Fibroblast of pulmonary artery (primary cell): ENCODE results near the gene FRMD1.
A peak's percentile ranks its signal among the peaks of the same experiment; 100 is the strongest.

Source experiments
- DNase-seq: peaks from one replicate; pipeline ENCODE4 v3.0.0-alpha.2; 2010; ENCODE audit warnings: low read depth
- H3K4me3 ChIP-seq: replicated peaks from 2 replicates; pipeline ENCODE4 v1.5.1; 2011; ENCODE audit warnings: low read depth, mild to moderate bottlenecking, control low read depth, low read length, moderate library complexity
- TF ChIP-seq, protein P1 (sequence below): IDR thresholded peaks from 2 replicates; pipeline ENCODE4 v1.5.1; 2011; ENCODE audit warnings: mild to moderate bottlenecking, control low read depth, low read length, inconsistent platforms; ENCODE audit errors: missing control alignments

Gene FRMD1

DNA sequence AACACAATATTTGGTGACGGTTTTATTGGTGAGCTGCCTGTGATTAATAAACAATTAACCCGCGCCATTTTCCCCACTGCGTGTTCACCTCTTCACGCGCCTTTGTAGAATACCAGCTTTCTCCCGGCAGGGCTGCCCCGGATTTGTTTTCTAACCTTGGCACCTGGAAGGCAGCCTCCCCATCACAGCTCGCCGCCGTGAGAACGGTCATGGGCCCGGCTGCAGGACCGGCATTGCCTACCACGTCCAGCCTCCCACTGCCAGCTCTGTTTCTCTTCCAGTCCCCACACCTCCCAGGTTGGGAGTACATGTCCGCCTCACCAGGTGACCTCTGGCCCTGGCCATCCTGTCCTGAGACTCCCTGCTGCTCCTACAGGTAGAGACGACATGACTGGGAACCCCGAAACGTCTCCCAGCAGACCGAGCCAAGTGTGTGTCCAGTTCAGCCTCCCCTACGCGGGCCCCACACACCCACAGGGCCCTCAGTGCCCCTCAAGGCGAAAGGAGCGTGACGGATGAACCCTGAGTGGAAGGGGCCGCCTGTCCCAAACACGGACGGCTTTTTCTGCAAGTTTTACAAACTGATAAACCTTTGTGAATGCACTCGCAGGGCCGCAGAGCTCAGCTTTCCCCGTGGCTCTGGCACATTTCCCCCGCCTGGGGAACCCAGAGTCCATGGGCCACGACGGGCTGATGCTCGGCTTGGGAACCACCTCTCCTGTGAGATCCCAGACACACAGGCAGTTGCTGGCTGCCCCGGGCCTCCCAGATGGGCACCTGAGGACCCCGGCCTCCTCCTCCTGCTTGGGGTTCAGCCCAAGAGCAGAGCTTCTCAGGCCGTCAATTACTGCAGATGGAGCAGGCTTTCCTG is 25.7 kb downstream of the FRMD1 start:
- no peak for DNase-seq
- no peak overlapping the region for H3K4me3 ChIP-seq
- TF ChIP-seq, protein P1, sequence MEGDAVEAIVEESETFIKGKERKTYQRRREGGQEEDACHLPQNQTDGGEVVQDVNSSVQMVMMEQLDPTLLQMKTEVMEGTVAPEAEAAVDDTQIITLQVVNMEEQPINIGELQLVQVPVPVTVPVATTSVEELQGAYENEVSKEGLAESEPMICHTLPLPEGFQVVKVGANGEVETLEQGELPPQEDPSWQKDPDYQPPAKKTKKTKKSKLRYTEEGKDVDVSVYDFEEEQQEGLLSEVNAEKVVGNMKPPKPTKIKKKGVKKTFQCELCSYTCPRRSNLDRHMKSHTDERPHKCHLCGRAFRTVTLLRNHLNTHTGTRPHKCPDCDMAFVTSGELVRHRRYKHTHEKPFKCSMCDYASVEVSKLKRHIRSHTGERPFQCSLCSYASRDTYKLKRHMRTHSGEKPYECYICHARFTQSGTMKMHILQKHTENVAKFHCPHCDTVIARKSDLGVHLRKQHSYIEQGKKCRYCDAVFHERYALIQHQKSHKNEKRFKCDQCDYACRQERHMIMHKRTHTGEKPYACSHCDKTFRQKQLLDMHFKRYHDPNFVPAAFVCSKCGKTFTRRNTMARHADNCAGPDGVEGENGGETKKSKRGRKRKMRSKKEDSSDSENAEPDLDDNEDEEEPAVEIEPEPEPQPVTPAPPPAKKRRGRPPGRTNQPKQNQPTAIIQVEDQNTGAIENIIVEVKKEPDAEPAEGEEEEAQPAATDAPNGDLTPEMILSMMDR, result no peak

DNA sequence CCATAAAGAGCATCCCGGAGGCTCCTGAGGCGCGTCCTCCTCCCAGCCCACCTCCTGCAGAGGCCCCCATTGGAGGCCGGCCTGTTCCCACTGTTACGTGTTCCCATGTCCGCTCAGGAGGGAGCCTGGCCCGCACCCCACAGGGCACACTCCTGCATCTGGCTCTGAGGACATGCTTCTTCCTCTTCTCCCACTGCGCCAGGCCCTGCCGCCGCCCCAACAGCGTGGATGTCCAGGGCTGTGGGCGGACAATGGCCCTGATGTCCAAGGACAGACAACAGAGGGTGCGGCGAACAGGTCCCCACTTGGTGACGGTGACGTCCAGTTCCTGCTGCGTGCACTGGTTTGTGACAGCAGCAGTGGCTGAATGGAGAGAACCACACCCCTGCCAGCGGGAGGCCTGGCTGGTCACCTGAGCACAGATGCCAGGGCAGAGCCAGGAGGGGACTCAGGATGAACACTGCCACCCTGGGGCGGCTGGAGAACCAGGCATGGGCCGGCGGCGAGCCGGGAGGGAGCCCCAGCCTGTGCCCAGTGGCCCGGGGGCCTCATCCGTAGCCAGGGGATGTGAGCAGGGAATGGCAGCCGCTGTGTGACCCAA is 26.6 kb downstream of the FRMD1 start:
- no peak overlapping the region for H3K4me3 ChIP-seq
- TF ChIP-seq, protein P1, result no peak
- no peak for DNase-seq

DNA sequence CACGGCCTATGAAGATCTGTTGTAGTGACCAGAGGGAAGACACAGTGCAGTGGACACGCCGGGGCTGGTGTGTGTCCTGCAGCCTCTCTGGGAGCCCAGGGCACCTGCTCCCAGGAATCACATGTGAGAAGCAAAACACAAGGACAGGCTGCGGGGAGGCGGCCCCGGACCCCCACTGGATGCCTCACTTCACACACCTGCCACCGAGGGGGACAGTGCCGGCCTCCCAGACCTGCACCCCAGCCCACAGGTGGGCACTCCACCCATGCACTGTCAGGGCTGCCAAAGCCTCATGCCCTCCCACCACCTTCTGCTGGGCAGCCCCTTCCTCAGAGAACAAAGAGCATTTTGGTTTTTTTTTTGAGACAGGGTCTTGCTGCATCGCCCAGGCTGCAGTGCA is 27.4 kb downstream of the FRMD1 start:
- TF ChIP-seq, protein P1, result no peak
- no peak for DNase-seq

DNA sequence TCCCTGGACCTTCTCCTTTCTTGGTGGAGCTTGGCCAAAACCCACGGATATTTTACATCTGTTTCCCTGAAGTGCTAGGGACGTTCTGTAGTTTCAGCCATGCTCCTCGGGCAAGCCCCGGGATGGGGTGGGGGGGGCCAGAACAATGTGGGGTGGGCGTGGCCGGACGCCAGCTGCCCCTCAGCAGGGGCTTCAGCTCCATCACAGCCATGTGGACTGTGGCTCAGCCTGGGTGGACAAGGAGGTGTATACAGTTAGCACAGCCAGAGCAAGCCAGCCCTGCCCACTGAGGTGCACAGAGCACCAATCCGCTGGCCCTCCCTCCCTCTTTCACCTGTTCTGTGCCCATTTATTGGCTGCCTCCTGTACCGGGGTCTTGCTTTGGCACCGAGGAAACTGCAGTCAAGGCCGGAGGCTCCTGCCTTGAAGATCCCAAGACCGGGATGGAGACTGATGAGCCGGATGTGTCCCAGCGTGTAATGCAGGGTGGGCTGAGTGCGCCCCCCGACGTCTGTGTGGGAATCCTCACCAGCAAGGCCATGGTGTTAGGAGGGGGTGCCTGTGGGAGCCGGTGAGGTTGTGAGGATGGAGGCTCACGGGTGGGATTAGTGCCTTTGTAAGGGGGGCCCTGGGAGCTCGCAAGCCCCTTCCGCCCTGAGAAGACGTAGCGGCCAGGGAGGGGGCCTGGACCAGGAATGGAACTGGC is 28.0 kb downstream of the FRMD1 start:
- peak; percentile 29 for DNase-seq
- TF ChIP-seq, protein P1, result peak; percentile 17

More for the DNA sequence above, 27.4 kb downstream of the FRMD1 start:
- H3K4me3 ChIP-seq, result no peak overlapping the region

DNA sequence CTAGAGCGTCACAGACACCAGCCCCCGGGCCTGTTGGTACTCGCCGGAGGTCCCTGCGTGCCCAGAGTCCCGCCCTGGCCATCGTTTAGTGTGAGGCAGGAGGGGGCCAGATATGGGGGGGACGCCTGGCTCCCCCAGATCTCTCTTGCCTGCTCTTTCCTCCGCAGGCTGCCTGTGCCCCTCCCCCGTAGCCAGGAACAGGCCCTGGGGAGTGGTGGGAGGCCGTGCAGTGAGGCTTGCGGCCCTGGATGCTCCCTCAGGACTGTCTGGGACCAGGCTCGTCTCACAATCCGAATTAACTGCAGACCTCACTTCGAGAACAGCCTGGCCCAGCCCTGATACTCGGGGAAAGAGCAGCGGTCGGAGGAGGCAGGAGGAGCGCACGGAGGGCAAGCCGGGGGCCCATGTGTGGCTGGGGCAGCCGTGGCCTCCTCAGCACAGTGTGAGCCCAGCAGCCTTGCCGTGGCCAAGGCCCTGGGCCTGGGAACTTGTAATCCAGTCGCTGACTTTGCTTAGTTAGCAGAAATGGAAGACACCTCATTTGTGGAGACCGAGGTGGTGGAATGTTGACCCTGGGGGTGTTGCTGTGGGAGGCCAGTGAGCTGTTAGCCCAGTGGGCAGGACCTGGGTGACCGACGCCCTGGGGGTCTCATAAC is 28.7 kb downstream of the FRMD1 start:
- DNase-seq, result no peak
- TF ChIP-seq, protein P1, result no peak

More for the DNA sequence above, 28.0 kb downstream of the FRMD1 start:
- H3K4me3 ChIP-seq, result no peak overlapping the region

DNA sequence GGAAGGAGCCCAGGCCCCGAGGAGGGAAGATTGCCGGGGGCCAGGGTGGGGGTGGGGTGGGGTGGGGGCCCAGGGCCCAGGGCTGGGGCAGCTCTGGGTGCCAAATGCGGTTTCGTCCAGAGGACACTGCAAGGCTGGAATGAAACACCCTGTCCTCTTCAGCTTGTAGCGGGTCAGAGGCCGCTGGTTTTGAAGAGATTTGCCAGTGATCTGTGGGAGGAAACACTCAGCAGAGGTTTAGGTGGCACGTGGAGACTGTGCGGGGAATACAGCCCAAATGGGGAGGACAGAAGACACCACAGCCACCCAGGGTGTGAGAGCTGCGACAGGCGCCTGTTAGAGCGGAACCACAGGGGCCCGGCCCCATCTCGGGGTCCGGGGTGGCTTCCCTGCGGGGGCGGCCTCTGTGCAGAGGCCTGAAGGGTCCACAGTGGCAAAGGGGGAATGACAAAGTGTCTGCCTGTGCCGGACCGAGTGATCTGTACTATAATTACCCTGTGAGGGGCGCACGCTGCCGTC is 29.2 kb downstream of the FRMD1 start:
- H3K4me3 ChIP-seq, result no peak overlapping the region
- DNase-seq, result no peak
- TF ChIP-seq, protein P1, result no peak

More for the DNA sequence above, 28.7 kb downstream of the FRMD1 start:
- no peak overlapping the region for H3K4me3 ChIP-seq
